Camera-type eye (tissue), 1 donor: Measurements from ENCODE around the gene TRIP13. TPM values are rescaled to one million over a fixed set of nuclear protein-coding genes. Genes with fewer than 3 reads are reported as not detected.

Experiments used
- total RNA-seq: library from RNA; depleted of rRNA; stranded (reverse); fragments of >200 nt; gene quantifications from one replicate; pipeline ENCODE4 v1.2.3, GENCODE V29; 2014

The TRIP13 gene
- 3.1 TPM for total RNA-seq

GRCh38 chr5:892394-893136 lies at the start of gene TRIP13, which contains the start of gene BRD9:
Gene TRIP13 (plus strand): TSS chr5:892884. CDS start chr5:892999, 115 bp downstream.
Gene BRD9 (minus strand): TSS chr5:892801. CDS start chr5:892657, 144 bp downstream.

GRCh38 chr5:850511-851006 lies 42.1 kb upstream of the TRIP13 start, which contains the start of gene ZDHHC11:
Gene ZDHHC11 (minus strand): TSS chr5:850986. CDS start chr5:850602, 384 bp downstream.

Other genes starting within 250 kb of the TRIP13 start
- 5.2 TPM for gene TPPP, start 199.5 kb upstream of the TRIP13 start, total RNA-seq
- 2.6 TPM for gene ZDHHC11B, start 108.2 kb upstream of the TRIP13 start, total RNA-seq
- 10.3 TPM for gene ZDHHC11, start 41.9 kb upstream of the TRIP13 start, total RNA-seq
- gene BRD9, start 83 bp upstream of the TRIP13 start, total RNA-seq = 47.8 TPM
- 18.0 TPM for gene NKD2, start 115.9 kb downstream of the TRIP13 start, total RNA-seq
- 31.1 TPM for gene SLC12A7, start 219.2 kb downstream of the TRIP13 start, total RNA-seq